Stimulated activated CD8-positive, alpha-beta memory T cell treated with anti-CD3 and anti-CD28 coated beads, Interleukin-2, amount 100 ng/mL, for 48 hours (primary cell): Measurements from ENCODE around the gene CARMIL1.
"Not testable (repeated sequence)": the region's sequence is repeated elsewhere in the genome, so short reads cannot be mapped to it uniquely, and the experiment has no call there.

Experiments
- DNase-seq, 2 donors: peaks; one replicate each; pipeline ENCODE4 v3.0.0-alpha.2; 2020; ENCODE audit warnings: low read depth in 2 of 2

The CARMIL1 gene

DNA sequence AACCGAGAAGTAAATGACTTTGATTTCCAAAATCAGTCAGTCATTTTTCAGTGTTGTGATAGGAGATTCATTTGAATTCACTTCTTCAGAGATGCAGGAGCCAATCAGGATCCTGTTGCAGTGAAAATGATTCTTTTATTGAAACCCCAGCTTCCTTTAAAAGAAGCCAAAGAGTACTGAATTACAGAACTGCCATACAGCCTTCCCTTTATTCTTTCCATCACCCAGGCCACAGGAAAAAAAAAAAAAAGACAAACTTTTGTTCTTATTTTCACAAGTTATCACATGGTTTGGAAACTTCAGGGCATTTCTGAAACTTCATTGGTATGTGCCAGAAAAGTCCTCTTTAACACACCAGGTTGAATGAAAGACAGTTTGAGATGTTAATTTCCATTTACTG, 1.8 kb upstream of the CARMIL1 start:
- DNase-seq: no peak

DNA sequence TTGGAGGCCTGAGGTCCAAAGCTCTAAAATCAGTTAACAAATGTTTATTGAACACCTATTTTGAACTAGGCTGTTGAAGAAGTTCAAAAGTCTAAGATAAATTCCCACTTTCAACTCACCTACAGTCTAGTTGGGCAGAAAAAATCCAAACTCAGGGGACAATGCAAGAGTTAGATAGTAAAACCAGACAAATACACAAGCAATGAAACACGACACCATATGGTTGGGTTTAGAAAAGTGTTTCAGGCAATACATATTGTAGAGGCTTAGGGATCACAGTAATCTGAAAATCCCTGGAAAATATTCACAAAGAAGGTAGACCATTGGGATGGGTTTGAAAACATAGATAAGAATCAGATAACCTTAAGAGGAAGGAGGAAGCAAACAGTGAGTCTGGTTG, 1.3 kb upstream of the CARMIL1 start:
- DNase-seq: no peak

DNA sequence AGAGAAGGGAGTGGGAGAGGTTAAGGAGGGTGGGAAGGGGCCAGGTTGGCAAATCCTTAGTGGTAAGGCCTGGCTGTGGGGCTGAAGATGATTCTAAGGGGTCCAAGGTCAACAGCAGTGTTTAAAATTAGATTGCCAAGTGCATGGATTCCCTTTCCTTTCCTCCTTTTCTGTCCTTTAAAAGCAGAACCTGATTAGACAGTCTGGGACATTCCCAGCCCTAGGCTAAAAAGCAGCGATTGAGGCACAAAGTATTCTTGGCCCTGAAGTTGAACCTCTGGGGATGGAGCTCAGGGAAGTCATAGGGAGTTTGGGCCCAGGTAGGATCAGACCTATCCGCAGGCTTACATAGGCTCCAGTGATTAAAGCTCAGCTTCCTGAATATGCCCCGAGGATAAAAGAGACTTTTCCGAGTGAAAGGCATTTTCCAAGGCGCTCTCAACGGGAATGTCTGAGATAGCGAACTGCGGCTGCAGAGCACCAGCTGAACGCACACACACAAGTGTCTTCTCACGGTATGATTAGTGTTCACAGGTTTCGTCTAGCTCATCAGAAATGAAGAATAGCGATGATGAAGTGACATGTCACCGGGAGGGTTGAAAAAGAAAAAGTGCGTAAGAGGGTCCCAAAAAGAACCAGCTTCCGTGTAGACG, 787 bp upstream of the CARMIL1 start:
- DNase-seq: no peak

DNA sequence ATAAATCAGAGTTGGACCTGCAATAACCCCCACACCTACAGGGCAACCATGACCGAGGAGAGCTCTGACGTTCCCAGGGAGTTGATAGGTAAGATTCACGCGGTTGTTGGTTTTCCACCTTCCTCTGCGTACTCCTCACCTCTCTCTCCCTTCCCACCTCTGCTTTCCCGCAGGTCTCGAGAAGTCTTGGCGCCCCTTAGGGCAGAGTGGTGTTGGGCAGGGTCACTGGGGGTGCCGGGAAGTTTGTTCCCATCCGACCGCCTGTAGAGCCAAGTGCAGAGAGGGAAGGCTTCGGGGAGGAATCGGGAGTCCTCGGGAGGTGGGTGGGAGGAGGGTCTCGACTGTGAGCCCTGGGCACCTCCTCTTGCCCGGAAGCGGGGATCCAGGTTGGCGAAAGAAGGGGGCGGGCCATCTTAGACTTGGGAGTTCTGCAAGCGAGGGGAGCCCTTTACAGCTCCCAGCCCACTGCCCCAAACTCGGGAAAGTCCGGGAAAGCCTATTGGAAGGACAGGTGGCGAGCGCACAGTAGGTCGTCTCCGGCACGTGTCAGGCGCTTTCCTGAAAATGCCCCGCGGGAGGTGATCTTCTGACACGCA, 672 bp downstream of the CARMIL1 start:
- no peak for DNase-seq

DNA sequence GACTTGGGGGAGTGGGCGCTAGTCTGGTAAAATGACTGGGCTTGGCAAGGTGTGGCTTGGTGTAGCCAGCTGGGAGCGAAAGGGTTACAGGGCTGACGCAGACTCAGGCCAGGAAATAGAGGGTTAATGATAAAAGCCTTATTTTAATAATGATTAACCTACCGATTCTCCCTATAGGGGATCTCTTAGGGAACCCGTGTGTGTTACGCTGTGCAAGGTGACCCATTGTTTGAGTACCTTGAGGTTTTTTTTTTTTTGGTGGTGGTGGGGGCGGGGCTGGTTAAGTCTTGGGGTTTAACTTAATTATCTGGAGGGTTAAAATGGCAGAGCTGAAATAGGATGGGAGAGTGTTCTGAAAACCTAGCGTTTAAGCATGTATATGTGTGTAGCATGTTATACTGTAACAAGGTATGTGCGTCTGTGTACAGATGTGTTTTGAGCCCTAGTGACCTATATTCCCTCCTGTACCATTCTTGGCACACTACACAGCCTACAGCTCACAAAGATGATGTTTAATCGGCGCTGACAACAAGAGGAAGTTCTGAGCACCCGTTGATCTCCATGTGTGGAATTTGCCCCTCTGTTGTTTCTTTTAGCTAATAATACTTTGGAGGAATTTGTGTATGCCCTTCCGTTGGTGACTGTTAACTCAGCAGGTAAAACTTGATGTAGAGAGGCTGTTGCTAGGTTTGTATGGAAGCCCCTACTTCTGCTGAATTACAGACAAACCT, 1.3 kb downstream of the CARMIL1 start:
- DNase-seq: no peak

DNA sequence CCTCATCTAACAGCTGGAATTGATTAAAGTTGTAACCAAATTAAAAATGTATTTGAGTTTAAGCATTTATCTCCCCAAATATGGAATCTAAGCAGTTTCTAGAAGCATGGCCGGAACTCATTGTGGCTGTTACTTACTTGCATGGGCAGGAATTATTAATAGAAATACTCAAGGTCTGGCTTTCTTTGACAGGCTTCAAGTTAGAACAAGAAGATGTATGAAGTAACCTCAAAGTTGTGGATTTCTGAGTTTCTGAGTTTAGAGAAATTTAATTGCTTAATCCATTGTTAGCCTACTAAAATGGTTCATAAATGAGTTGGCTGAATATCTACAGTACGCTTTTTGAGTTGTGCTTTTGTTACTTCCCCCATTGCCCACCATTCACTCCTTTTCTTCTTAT, 7.7 kb downstream of the CARMIL1 start:
- DNase-seq: no peak

DNA sequence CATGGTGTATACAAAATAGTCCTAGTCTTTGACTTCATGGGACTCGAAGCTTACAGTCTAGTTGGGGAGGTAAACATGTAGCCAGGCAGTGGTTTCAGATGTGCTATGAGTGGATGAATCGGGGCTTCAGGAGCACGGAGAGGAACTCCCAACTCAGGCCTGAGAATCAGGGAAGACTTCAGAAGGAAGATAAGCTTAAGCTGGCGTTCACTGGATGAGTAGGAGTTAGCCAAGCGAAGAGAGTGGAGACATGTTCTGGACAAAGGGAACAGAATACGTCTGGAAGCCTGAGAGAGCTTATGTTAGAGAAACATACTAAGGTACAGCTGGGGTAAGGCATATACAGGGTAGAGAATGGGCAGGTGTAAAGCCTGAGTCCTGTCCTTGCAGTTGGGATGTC, 8.8 kb downstream of the CARMIL1 start:
- DNase-seq: no peak

DNA sequence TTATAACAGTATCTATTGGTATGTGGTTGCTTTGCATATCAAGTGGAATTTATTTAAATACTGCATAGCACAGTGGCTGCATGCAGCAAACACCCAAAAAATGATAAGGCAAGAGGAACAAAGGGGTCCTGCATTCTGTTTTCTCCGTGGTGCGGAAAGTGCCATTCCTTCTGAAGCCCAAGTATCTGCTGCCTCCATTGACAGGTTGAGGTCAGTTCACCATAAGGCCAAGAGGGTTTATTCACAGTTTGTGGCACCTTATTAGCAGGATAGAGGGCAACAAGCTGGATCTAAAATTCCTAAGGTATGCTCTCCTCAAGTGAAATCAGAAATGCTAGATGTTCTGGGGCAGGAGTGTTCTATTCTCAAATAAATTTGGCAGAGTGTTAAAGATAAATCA, 9.3 kb downstream of the CARMIL1 start:
- DNase-seq: no peak

DNA sequence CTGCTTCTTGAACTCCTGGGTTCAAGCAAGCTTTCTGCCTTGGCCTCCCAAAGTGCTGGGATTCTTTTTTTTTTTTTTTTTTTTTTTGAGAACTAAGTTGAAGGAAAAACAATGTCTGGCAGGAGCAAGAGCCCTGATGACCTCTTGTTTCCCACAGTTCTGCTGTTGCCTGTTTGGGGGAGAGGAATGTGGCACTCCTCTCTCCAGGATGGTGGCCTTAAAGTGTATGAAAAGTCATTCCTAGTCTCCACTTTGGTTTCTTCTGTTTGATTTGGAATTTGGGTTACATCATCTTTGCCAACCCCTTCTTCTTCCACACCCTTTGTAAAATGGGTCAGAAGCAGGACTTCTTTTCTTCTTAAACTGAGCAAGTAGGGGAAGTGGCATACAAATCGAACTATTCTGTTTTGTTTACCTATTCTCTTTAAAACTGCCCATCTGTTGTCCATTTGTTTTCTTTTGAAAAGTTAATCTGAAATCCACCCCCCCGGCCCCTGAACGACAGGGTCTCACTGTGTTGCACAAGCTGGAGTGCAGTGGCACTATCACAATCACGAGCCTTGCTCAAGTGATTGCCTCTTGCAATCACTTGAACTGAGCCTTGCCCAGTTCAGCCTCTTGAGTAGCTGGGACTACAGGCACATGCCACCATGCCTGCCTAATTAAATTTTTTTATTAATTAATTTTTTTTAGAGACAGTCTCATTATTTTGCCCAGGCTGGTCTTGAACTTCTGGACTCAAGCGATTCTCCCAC, 11.3 kb downstream of the CARMIL1 start:
- no peak for DNase-seq

DNA sequence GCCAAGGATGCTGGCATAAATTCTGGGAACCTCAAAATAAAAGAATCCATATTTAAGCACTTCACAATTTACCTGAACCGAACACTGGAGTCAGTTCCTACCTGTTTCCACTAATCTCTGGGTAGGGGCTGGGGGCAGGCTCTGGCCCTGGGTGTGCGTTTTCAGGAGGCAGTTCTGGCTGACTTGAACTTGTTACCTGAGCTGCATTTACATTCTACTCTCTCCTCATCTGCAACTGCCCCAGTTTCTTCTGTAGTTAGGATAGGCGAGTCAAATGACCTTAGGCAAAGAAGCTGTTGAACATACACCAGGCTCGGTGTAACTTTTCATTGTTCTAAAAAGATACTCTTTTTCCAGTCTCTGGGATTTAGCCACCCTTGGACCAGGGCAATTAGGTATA, 13.2 kb downstream of the CARMIL1 start:
- no peak for DNase-seq

DNA sequence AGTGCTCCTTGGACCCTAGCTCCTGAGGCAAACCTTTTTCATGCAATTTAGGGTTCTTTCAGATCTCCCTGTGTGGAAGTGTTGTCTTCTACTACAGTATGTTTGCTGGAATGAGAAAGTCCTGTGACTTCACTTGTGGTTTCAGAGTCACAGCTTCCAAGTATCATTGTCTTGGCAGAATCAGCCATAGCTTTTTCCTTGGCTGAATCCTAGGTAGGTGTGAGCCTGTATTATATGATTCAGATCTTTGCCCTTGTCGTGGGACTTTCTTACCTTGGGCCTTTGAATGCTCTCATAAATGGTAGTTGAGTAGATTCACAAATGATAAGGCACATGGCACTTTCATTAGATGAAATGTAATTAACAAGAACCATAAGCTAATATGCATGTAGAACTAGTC, 16.5 kb downstream of the CARMIL1 start:
- no peak for DNase-seq

DNA sequence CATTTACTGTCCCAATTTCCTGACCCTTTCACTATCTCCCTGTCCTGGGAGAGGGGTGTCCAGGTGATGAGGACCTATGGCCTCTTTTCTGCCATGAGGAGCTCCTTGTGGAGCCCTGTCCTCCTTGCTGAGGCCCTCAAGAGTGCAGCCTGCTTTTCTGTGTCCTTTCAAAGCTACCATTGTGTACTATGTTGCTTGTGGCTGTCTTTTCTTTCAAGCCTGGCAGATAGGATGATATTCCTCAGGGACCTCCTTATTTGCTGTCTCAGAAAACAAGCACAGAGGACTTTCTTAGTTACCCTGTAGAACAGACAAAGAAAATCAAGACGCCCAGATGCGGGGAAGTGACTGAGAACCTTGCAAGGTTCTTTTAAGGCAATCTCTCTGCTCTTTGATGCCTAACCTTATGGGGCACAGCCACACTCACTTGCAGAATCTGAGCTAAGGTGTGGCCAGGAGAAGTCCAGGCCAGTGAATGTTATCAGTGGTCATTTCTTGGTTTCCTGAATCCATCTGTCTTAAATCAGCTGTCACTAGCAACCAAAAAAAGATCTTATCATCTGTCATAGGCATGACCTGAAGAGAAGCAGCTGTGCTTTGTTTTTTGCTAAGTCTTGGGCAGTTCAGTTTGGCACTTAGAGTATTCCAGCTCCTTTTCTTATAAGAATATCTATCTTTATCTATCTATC, 17.2 kb downstream of the CARMIL1 start:
- DNase-seq: no peak

DNA sequence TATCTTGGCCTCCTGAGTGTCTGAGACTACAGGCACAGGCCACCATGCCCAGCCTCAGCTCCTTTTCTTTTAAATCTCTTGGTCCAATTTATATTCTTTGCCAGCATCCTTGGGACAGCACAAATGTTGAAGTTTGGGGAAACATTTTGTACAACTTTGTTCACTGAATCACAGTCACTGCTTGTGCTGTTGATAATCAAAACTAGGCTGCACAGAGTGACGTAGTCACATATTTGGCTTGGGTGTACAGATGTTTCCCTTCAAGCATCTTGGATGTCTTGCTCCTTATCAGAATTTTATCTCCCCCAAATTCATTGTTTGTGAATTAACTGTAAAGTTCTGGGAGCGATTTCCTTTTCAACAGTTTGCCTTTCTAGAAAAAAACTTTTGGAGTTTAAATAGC, 17.9 kb downstream of the CARMIL1 start:
- no peak for DNase-seq

DNA sequence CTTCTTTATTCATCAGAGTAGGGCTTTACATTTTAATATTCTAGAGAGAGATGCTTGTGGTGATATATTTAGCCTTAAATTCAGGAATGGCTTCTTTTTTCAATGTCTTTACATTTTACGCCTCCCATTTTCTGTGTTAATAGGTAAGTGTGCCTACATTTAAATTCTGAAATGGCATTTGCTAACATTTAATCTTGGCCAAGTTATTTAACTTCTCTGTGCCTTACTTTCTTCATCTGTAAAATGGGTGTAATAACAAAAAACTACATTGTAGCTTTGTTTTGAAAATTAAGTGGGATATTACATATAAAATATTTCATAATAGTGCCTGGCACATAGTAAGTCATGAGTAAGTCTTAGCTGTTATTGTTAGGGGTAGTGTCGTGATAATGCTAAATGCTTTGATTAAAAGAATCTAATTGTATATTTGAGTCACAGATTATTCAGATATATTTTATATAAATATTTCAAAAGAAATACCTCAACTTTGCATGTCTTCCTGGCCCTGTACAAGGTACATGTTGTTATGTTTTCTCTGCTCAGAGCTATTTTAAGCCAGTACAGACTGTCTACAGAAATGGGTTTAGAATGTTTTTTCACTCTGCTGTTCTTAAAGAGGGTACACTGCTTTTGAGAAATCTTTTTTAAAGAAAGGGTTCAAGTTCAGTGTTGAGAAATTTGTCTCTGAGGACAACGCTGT, 18.8 kb downstream of the CARMIL1 start:
- no peak for DNase-seq

DNA sequence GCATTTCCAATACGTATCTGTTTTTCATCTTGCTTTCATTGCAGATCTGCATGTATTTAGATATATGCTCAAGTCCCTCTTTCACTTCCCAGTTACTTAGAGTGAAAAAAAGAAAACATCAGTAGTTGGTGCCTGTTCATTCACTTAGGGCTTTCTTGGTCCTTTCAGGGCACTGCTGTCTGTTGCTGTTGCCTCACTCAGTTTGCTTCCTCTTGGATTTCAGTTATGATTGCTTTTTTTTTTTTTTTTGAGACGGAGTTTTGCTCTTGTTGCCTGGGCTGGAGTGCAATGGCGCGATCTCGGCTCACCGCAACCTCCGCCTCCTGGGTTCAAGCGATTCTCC, 19.3 kb downstream of the CARMIL1 start:
- DNase-seq: not testable (repeated sequence)

DNA sequence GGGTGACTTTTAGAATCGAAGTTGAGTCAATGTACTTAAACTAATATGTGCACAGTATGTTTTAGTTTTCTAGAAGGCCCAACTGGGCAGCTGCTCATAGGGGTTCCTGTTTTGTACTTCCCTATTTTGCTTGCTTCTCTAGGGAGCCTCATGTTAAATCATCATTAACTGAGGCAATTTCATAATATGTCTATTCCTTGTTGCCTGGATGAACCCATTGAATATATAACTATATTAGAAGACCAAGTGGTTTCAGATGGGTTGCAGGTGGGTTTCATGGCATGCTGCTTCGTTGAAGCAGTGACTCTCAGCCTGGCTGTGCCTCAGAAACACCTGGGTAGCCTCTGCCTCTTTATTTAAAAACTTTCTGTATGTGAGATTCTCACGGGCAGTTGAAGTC, 22.2 kb downstream of the CARMIL1 start:
- no peak for DNase-seq

DNA sequence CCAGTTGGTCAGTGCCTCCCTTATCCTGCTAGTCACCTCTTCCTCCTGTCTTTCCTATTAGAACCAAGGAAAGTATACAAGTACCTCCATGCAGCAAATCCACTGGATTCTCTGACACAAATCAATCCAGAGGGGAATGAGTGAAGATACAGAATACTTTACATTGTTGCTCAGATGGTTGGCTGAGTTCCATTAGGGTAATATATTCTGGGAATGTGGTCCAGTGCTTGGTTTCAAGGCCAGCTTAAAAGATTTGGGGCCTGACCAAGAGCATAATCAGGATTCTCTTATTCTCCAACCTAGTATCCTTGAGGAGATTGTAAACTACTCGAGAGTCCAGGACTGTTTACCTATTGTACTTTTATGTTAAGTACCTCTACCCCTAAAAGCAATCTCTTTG, 23.0 kb downstream of the CARMIL1 start:
- DNase-seq: no peak

DNA sequence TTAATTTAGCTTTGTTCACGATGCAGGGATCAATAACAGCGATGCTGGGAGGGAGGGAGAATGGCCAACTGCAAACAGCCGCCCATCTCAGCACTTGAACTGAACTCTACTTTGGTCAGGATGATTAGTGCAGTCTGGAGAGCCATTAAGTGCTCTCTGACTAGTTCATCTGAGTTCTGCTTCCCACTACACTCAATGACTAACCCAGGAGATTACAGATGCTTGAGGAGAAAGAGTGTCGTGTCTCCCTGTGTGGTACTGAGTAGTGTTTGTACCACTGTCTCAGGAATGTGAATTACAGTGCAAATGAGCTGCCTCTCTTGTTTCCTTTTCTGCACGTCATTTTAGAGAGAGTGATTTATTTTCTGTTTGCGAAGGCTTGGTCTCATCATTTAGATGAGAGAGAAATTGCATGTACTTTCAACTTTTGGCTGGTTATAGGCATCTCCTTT, 23.5 kb downstream of the CARMIL1 start:
- DNase-seq: no peak

DNA sequence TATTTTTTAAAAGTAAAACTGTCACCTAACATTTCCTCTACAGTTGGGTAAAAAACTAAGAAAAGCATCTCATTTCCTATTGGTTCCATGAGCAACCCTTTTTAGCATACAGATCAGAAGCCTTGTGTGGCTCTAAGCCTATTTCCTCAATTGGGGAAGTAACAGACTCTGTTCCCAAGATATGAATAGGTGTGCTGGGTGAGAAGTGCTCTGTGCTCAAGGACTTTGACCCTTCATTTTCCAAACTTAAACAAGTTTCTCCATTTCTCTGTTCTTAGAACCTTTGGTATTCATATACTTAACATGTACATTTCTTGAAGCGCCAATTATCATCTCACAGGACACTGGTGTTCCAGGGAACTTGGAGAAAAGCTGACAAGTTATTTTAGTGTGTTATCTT, 24.1 kb downstream of the CARMIL1 start:
- no peak for DNase-seq

DNA sequence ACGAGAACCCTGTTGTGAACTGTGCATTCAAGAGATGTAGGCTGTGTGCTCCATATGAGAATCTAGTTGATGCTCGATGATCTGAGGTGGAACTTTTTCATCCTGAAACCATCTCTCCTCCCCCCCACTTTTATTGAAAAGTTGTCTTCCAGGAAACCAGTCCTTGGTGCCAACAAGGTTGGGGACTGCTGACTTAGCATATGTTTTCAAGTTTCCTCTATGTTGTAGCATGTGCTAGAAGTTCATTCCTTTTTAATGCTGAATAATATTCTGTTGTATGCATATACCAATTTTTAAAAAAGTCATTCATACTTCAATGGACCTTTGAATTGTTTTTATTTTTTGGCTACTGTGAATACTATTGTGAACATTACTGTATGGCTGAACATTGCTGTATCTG, 27.2 kb downstream of the CARMIL1 start:
- no peak for DNase-seq

DNA sequence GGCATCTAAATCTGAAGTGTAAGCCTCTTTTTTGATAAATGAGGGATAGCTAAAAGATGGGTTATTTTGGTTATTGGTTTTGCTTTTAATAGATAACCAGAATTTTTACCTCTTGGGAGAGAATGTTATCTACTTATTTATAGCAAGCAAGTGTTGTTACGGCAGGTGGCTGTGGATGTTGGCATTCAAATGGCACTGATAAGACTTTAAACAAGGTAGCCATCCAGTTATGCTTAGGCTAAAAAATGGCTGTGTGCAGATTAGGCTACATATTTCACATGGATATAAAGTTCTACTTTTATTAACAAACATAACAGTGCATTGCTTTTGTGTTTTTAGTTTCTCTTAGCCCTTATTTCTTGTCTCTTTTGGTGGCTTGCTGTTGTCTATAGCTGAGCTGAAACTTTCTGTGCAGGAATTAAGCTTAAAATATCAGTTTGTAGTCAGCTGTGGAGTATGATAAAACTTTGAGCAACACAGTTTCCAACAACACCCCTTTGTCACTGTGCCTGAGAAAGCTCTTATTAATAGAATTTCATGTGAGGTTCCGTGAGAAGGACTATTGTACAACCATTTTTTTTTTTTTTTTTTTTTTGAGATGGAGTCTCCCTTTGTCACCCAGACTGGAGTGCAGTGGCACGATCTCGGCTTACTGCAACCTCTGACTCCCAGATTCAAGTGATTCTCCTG, 28.8 kb downstream of the CARMIL1 start:
- DNase-seq: no peak
